HL-60 (cell line): ENCODE data around the gene CAPG.

Experiments used
- DNase-seq, 2 experiments: peaks; one replicate each; pipeline ENCODE4 v3.0.0-alpha.2; 2010 to 2020; ENCODE audit warnings: low read depth in 1 of 2, low spot score in 1 of 2
- H3K27ac ChIP-seq: fragments of 250-450 bp; sonication (Bioruptor Pico); replicated peaks from 2 replicates; pipeline ENCODE4 v1.5.1; 2020; ENCODE audit warnings: mild to moderate bottlenecking, moderate library complexity
- H3K27me3 ChIP-seq: fragments of 250-450 bp; sonication (Bioruptor Pico); 2 replicates; pipeline ENCODE4 v1.5.1; 2021; ENCODE audit warnings: mild to moderate bottlenecking, moderate library complexity; ENCODE audit not compliant: insufficient read depth, poor library complexity, severe bottlenecking
- H3K4me3 ChIP-seq: replicated peaks from 2 replicates; pipeline ENCODE4 v1.5.1; 2011; ENCODE audit warnings: mild to moderate bottlenecking, control low read depth, low read length; ENCODE audit not compliant: insufficient read depth
- GABPA ChIP-seq: IDR thresholded peaks from 2 replicates; pipeline ENCODE4 v1.6.1; 2012; ENCODE audit warnings: low read depth
- POLR2AphosphoS5 ChIP-seq: IDR thresholded peaks from 2 replicates; pipeline ENCODE4 v1.6.1; 2012; ENCODE audit warnings: low read depth
- SPI1 ChIP-seq: IDR thresholded peaks from 2 replicates; pipeline ENCODE4 v1.6.1; 2012; ENCODE audit warnings: low read depth, mild to moderate bottlenecking, borderline replicate concordance
- TF ChIP-seq, protein P1 (sequence below): IDR thresholded peaks from one replicate; pipeline ENCODE4 v1.5.1; 2011; ENCODE audit warnings: low read length, control low read depth, inconsistent platforms; ENCODE audit not compliant: insufficient read depth
- TF ChIP-seq, protein P2 (sequence below): IDR thresholded peaks from 2 replicates; pipeline ENCODE4 v1.6.1; 2012; ENCODE audit warnings: low read depth; ENCODE audit not compliant: insufficient replicate concordance

Gene CAPG

DNA sequence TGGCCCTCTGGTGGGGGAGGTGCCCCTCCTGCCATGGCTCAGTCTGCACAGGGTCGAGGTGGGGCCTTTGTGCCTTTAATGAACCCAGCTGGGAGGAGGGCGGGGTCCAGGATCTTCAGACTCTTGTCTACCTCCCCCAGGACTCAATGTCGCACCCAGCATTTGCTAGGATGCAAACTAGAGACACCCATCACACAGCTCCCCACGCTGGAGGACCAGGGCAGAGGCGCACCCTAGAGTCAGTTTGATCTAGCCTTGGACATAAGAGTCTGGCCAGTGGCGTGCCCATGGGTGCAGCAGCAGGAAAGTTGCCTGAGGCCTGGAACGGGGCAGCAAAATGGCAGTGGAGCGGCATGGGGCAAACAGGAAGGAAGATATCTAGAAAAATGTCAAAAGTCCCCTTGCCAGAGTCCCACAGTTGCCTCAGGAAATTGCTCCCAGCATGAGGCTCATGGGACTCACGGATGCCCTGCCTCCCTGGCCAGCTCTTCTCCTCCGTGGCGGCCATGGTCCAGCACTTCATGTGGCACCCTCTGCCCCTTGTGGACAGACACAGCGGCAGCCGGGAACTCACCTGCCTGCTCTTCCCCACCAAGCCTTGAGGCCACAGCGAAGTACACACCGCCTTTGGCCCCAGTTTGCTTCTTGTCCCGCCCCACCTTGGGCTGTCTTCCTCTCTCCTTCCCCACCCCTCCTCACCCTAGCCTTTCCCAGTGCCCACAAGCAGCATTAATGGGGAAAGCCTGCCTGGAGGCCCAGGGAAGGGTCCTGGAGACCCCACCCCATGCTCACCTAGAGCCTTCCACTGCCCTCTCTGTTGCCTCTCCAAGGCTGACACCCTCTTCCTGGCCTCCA is 26.0 kb upstream of the CAPG start:
- DNase-seq = no peak
- Histone ChIP-seq H3K27me3 (no peaks in the 10 kb centered on the region), H3K4me3 (no peak overlapping the region), H3K27ac (peak overlapping the region; percentile 82)
- no peak for TF ChIP-seq POLR2AphosphoS5
- no peak for TF ChIP-seq GABPA
- TF ChIP-seq SPI1 = no peak
- TF ChIP-seq, protein P1, sequence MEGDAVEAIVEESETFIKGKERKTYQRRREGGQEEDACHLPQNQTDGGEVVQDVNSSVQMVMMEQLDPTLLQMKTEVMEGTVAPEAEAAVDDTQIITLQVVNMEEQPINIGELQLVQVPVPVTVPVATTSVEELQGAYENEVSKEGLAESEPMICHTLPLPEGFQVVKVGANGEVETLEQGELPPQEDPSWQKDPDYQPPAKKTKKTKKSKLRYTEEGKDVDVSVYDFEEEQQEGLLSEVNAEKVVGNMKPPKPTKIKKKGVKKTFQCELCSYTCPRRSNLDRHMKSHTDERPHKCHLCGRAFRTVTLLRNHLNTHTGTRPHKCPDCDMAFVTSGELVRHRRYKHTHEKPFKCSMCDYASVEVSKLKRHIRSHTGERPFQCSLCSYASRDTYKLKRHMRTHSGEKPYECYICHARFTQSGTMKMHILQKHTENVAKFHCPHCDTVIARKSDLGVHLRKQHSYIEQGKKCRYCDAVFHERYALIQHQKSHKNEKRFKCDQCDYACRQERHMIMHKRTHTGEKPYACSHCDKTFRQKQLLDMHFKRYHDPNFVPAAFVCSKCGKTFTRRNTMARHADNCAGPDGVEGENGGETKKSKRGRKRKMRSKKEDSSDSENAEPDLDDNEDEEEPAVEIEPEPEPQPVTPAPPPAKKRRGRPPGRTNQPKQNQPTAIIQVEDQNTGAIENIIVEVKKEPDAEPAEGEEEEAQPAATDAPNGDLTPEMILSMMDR = no peak
- TF ChIP-seq, protein P2, sequence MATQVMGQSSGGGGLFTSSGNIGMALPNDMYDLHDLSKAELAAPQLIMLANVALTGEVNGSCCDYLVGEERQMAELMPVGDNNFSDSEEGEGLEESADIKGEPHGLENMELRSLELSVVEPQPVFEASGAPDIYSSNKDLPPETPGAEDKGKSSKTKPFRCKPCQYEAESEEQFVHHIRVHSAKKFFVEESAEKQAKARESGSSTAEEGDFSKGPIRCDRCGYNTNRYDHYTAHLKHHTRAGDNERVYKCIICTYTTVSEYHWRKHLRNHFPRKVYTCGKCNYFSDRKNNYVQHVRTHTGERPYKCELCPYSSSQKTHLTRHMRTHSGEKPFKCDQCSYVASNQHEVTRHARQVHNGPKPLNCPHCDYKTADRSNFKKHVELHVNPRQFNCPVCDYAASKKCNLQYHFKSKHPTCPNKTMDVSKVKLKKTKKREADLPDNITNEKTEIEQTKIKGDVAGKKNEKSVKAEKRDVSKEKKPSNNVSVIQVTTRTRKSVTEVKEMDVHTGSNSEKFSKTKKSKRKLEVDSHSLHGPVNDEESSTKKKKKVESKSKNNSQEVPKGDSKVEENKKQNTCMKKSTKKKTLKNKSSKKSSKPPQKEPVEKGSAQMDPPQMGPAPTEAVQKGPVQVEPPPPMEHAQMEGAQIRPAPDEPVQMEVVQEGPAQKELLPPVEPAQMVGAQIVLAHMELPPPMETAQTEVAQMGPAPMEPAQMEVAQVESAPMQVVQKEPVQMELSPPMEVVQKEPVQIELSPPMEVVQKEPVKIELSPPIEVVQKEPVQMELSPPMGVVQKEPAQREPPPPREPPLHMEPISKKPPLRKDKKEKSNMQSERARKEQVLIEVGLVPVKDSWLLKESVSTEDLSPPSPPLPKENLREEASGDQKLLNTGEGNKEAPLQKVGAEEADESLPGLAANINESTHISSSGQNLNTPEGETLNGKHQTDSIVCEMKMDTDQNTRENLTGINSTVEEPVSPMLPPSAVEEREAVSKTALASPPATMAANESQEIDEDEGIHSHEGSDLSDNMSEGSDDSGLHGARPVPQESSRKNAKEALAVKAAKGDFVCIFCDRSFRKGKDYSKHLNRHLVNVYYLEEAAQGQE = no peak

DNA sequence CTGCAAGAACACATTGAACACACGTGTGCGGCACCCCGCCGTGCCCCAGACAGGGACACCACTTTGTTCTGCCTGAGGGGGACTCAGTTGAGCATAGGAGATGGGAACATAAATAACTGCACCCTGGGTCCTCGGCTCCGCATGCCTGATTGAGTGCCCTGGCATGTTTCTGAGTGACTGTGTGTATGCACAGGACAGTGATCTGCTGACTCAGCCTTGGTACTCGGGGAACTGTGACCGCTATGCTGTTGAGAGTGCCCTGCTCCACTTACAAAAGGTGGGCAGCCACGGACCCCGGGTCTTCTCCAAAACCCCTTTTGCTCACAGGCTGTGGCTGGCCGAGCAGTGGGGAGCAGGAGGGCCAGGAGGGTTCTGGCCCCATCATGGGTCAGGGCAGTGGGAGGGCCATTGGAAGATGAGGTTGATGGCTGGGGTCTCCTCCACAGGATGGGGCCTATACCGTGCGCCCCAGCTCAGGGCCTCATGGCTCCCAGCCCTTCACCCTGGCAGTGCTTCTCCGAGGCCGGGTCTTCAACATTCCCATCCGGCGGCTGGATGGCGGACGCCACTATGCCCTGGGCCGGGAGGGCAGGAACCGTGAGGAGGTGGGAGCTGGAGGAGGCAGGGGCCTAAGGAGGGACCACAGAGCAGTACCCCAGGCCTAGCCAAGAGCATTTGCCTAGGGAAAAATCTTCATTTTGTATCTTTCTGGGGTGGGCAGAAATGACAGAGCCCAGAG is 25.2 kb upstream of the CAPG start:
- DNase-seq = no peak
- Histone ChIP-seq H3K27me3 (no peaks in the 10 kb centered on the region), H3K4me3 (no peak overlapping the region), H3K27ac (no peak overlapping the region)
- TF ChIP-seq POLR2AphosphoS5 (no peak), GABPA (no peak), SPI1 (no peak)
- TF ChIP-seq, protein P2 = no peak
- TF ChIP-seq, protein P1 = no peak

DNA sequence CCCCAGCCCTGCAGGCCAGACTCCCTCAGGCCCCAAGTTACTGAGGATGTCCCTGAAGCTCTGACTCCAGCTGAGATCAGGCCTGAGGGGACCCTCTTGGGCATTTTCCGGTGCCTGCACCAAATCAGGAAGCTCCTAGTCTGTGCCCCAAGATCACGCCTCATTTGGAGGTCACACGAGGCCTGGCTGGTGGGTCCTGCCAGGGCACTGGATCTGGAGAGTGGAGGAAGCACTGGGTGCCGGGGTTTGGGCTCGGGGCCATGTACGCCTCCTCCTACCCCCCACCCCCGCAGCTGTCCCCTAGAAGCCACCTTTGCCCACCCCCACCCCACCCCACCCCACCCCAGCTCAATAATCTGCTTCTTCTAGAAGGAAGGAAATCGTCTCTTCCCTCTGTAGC is 24.5 kb upstream of the CAPG start:
- Histone ChIP-seq H3K27ac (no peak overlapping the region), H3K4me3 (no peak overlapping the region), H3K27me3 (no peaks in the 10 kb centered on the region)
- peak in 1 of 2 experiments; percentile 26 for DNase-seq
- TF ChIP-seq, protein P1 = no peak
- TF ChIP-seq GABPA = no peak
- no peak for TF ChIP-seq POLR2AphosphoS5
- TF ChIP-seq, protein P2 = no peak
- no peak for TF ChIP-seq SPI1
